Sigmoid colon (tissue), 7 donors: ENCODE results near the gene FGF4. TPM values are rescaled to one million over a fixed set of nuclear protein-coding genes. Genes with fewer than 3 reads are reported as not detected.
"Not testable (repeated sequence)": the region's sequence is repeated elsewhere in the genome, so short reads cannot be mapped to it uniquely, and the experiment has no call there.

Experiments used
- DNase-seq: peaks from one replicate; pipeline ENCODE4 v3.0.0-alpha.2; 2019
- H3K27ac ChIP-seq, 4 donors: fragments of 200-600 bp; sonication (generic); one replicate each; pipeline ENCODE4 v1.5.1; 2016 to 2019; ENCODE audit warnings: mild to moderate bottlenecking in 1 of 4
- H3K27me3 ChIP-seq, 3 donors: fragments of 200-600 bp; sonication (generic); one replicate each; pipeline ENCODE4 v1.5.1; 2019; ENCODE audit warnings: mild to moderate bottlenecking in 1 of 3
- H3K36me3 ChIP-seq, 4 donors: fragments of 200-600 bp; sonication (generic); one replicate each; pipeline ENCODE4 v1.5.1; 2016 to 2019
- H3K4me1 ChIP-seq, 4 donors: fragments of 200-600 bp; sonication (generic); one replicate each; pipeline ENCODE4 v1.5.1; 2017 to 2019
- H3K4me3 ChIP-seq, 4 donors: fragments of 200-600 bp; sonication (generic); one replicate each; pipeline ENCODE4 v1.5.1; 2017 to 2019; ENCODE audit warnings: mild to moderate bottlenecking in 2 of 4, moderate library complexity in 1 of 4
- H3K9me3 ChIP-seq, 4 donors: fragments of 200-600 bp in 3 of 4; sonication (generic) in 3 of 4; one replicate each; pipeline versions ENCODE4 v1.5.1 to v1.6.1; 2013 to 2019
- CTCF ChIP-seq, 4 experiments: fragments of 450-650 bp in 3 of 4; fragments of 200-600 bp in 1 of 4; IDR thresholded peaks; one replicate each; pipeline ENCODE4 v1.5.1; 2016 to 2019; ENCODE audit warnings: antibody characterized with exemption in 4 of 4, mild to moderate bottlenecking in 3 of 4, moderate library complexity in 2 of 4
- EP300 ChIP-seq, 4 donors: sonication (generic); formaldehyde crosslinking; IDR thresholded peaks; one replicate each; pipeline ENCODE4 v1.6.1; 2017; ENCODE audit warnings: antibody characterized with exemption in 4 of 4
- POLR2A ChIP-seq, 2 donors: fragments of 450-650 bp; IDR thresholded peaks; one replicate each; pipeline ENCODE4 v1.6.1; 2016; ENCODE audit warnings: antibody characterized with exemption in 2 of 2, mild to moderate bottlenecking in 2 of 2, moderate library complexity in 2 of 2
- POLR2AphosphoS5 ChIP-seq, 4 donors: sonication (generic); formaldehyde crosslinking; IDR thresholded peaks; one replicate each; pipeline ENCODE4 v1.6.1; 2017; ENCODE audit warnings: antibody characterized with exemption in 4 of 4
- WGBS, 2 donors: extraction: QIAGEN DNeasy Blood & Tissue Kit; methylation state at CpG; one replicate each; pipeline ENCODE4 v1.1.7; 2013; 5-methylcytosine and 5-hydroxymethylcytosine counted together
- intact Hi-C: fragments of 100-400 bp; cut with DNase I; formaldehyde crosslinking; loops from one replicate; pipeline ENCODE4 v1.15.1; 2023
- polyA plus RNA-seq, 3 donors: library from polyadenylated mRNA; stranded (reverse); fragments of 200-250 nt; gene quantifications; one replicate each; pipeline ENCODE4 v1.2.3, GENCODE V29; 2013
- total RNA-seq, 4 donors: library from RNA; depleted of rRNA; stranded (reverse); fragments of >200 nt; gene quantifications; one replicate each; pipeline ENCODE4 v1.1.0, GENCODE V29; 2016
- donor health status: healthy with polysubstance abuse.
- donor health status: Bipolar disorder and iron deficiency.
- donor health status: healthy.

FGF4 gene
- total and polyA plus RNA-seq, 7 donors: not detected

GRCh38 chr11:69773626-69774353 lies 1.4 kb downstream of the FGF4 start:
- Histone ChIP-seq H3K4me3 (no peak overlapping the region), H3K27me3 (peaks cover 21 to 85% (median 47%) of the 10 kb centered on the region in 3 donors), H3K4me1 (peaks cover 0 to 7% (median 0%) of the 10 kb centered on the region in 4 donors), H3K36me3 (no peaks in the 10 kb centered on the region), H3K9me3 (no peaks in the 10 kb centered on the region), H3K27ac (no peak overlapping the region)
- intact Hi-C loops: no loop called here
- TF ChIP-seq POLR2AphosphoS5 (IDR thresholded peaks at IDR 0.05): no peak
- no peak for TF ChIP-seq CTCF (IDR thresholded peaks at IDR 0.05)
- no peak for TF ChIP-seq POLR2A (IDR thresholded peaks at IDR 0.05)
- TF ChIP-seq EP300 (IDR thresholded peaks at IDR 0.05): no peak
- WGBS, 2 donors: 14% methylated on average over 30 of the region's 30 CpGs
- DNase-seq: no peak

DNA sequence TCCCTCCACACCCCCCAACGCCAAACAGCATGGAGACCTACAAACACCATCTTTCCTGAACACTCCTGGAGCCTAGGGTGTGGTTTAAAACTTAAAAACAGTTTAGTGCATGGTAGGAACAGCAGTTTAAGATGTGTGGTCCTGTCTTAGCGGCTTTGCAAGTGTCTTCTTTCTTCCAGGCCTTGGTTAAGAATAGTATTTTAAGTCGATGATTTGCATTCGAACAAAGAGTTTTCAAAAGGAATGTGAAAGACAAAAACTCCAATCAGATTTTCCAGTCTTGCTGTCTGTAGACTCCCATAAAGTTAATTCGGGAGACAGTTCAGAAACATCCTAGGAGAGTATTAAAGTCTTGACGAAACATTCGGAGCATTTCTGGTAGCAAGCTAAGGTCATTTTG lies 3.7 kb downstream of the FGF4 start:
- WGBS, 2 donors: 46 to 65% methylated on average over 7 of the region's 7 CpGs
- intact Hi-C loops: no loop called here
- Histone ChIP-seq H3K27me3 (peaks cover 21 to 77% (median 43%) of the 10 kb centered on the region in 3 donors), H3K27ac (no peak overlapping the region), H3K4me3 (no peak overlapping the region), H3K4me1 (peaks cover 0 to 7% (median 0%) of the 10 kb centered on the region in 4 donors), H3K9me3 (no peaks in the 10 kb centered on the region), H3K36me3 (no peaks in the 10 kb centered on the region)
- DNase-seq: no peak
- TF ChIP-seq CTCF (IDR thresholded peaks at IDR 0.05) (no peak), POLR2A (IDR thresholded peaks at IDR 0.05) (no peak)

DNA sequence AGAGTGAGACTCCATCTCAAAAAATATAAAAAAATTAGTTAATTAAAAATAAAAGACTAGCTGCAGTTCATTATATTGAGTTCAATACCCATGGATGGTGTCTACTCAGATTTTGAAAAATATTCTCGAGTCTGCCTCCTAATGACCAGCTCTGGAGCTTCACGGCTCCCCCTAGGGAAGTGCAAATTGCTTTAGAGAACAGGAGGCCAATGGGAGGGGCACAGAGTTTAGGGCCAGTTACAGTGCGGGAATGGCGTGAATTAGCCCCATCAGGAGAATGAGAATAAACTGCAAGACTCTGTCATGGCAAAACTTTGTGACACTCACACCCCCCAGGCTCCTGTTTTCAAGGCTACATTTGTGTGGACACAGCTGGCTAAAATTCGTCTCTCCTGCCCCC lies 4.6 kb downstream of the FGF4 start:
- H3K4me3 ChIP-seq: no peak overlapping the region
- H3K36me3 ChIP-seq: no peaks in the 10 kb centered on the region
- H3K27me3 ChIP-seq: peaks cover 20 to 68% (median 34%) of the 10 kb centered on the region in 3 donors
- no peak for TF ChIP-seq POLR2AphosphoS5 (IDR thresholded peaks at IDR 0.05)
- TF ChIP-seq POLR2A (IDR thresholded peaks at IDR 0.05): no peak
- no peaks in the 10 kb centered on the region for H3K9me3 ChIP-seq
- H3K27ac ChIP-seq: no peak overlapping the region
- H3K4me1 ChIP-seq: peaks cover 0 to 5% (median 0%) of the 10 kb centered on the region in 4 donors
- DNase-seq: no peak
- intact Hi-C loops: no loop called here
- WGBS, 2 donors: 11 to 24% methylated on average over 5 of the region's 5 CpGs

DNA sequence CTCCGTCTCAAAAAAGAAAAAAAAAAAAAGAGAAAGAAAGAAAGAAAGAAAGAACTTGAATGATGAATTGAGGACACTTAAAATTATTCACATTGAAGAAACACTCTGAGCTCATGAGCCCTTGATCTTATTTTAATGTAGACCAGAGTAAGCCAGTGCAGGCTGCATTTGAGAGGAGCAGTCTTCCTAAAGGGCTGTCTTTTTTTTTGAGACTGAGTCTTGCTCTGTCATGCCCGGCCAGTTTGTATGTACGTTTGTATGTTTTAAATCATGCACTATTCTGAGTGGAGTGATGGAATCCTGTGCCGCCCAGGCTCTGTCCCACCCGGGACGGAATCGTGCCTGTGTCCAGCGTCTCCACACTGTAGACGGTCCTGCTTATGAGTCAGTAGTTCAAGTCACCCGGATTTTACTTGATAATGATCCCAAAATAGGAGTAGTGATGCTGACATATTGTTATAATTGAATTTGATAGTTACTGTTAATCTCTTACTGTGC lies 9.6 kb downstream of the FGF4 start:
- intact Hi-C loops: no loop called here
- Histone ChIP-seq H3K4me1 (no peaks in the 10 kb centered on the region), H3K36me3 (no peaks in the 10 kb centered on the region), H3K9me3 (no peaks in the 10 kb centered on the region), H3K27me3 (peaks cover 4 to 26% (median 8%) of the 10 kb centered on the region in 3 donors), H3K27ac (no peak overlapping the region), H3K4me3 (no peak overlapping the region)
- 72 to 78% methylated on average over 10 of the region's 10 CpGs for WGBS, 2 donors
- TF ChIP-seq EP300 (IDR thresholded peaks at IDR 0.05) (no peak), POLR2A (IDR thresholded peaks at IDR 0.05) (no peak), CTCF (IDR thresholded peaks at IDR 0.05) (no peak), POLR2AphosphoS5 (IDR thresholded peaks at IDR 0.05) (no peak)
- DNase-seq: no peak

GRCh38 chr11:69764918-69765317 lies 10.2 kb downstream of the FGF4 start:
- H3K4me1 ChIP-seq, DNase-seq, H3K36me3 ChIP-seq, intact Hi-C loops, H3K27ac ChIP-seq, H3K9me3 ChIP-seq, H3K4me3 ChIP-seq: not testable (repeated sequence)
- peaks cover under 1 to 22% (median 8%) of the 10 kb centered on the region in 3 donors for H3K27me3 ChIP-seq
- 80 to 90% methylated on average over 7 of the region's 7 CpGs for WGBS, 2 donors

GRCh38 chr11:69760319-69760718 lies 14.8 kb downstream of the FGF4 start:
- H3K36me3 ChIP-seq: no peaks in the 10 kb centered on the region
- H3K9me3 ChIP-seq: no peaks in the 10 kb centered on the region
- DNase-seq: no peak
- H3K27me3 ChIP-seq: peaks cover 0 to 10% (median 0%) of the 10 kb centered on the region in 3 donors
- intact Hi-C loops: no loop called here
- H3K4me1 ChIP-seq: no peaks in the 10 kb centered on the region
- no peak overlapping the region for H3K27ac ChIP-seq
- TF ChIP-seq POLR2AphosphoS5 (IDR thresholded peaks at IDR 0.05) (no peak), EP300 (IDR thresholded peaks at IDR 0.05) (no peak), CTCF (IDR thresholded peaks at IDR 0.05) (no peak), POLR2A (IDR thresholded peaks at IDR 0.05) (no peak)
- WGBS, 2 donors: 36 to 47% methylated on average over 4 of the region's 4 CpGs
- no peak overlapping the region for H3K4me3 ChIP-seq
